ENCODE results near the gene NDUFB10. TPM values are rescaled to one million over a fixed set of nuclear protein-coding genes. Genes with fewer than 3 reads are reported as not detected.
"Not testable (repeated sequence)": the region's sequence is repeated elsewhere in the genome, so short reads cannot be mapped to it uniquely, and the experiment has no call there.

Gene NDUFB10
- total and polyA plus RNA-seq, 9 donors = 81.5 to 176 (median 106) TPM

DNA sequence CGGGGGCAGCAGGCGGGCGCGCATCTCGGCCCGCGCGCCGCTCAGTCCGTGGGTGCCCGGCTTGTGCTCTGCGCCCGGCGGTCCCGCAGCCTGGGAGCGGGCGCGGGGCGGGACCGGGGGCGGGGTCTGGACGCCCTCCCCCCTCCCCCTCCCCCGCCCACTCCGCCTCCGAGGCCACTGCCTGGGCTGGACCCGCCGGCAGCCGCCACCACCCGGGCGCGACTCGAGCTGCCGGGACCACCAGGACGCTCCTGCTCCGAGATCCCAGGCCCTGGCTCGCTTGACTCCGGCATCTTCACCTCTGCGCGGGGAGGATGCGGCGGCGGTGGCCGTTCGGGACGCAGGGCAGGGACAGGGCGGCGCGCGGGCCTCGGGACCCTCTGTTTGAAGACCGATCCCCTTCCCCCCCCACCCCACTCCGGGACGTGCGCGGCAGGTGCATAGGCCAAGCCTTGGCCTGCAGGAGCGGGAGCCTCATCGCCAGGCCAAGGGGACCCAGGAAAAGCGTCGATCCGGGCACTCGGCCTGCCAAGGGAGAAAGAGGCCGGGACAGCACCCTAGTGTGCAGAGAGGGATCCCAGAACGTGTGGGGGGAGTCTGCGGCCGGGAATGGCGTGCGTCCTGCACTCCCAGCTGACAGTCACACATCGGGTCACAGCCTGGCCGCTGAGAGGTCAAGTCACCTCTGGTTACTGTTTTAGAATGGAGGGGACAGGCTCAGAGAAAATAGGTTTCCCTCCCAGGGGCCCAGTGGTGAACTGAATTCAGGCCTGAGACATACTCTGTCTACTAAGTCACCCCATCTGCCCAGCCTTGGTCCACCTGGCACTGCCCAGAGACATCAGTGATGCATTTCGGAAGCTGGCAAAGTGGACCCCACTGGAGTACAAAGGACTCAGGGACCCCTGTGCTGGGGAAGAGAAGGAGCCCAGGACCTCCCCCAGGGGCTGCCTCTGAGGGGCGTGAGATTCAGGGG is 40.7 kb upstream of the NDUFB10 start, which contains the start of gene HS3ST6:
HS3ST6 (minus strand) TSS at position 65 of the 976 bp plus-strand sequence. CDS start 92 bp downstream, outside the sequence.
- H3K27ac ChIP-seq = no peak within 1 kb of the TSS
- intact Hi-C loops (cut with DNase I) = loop anchor here in 1 of 4 donors (5.0 kb wide), 1 partner anchor 56 kb away; no protein-coding TSS in a partner anchor
- no peaks in the 10 kb centered on the region for H3K9me3 ChIP-seq
- 2 to 11% (median 3%) methylated on average over 18 to 71 of the region's 71 CpGs for WGBS, 3 donors
- no peaks in the 10 kb centered on the region for H3K27me3 ChIP-seq
- no peak for DNase-seq
- no peak within 1 kb of the TSS for H3K4me3 ChIP-seq
- no peaks in the 10 kb centered on the region for H3K4me1 ChIP-seq (ENCODE audit: insufficient read depth)
- H3K36me3 ChIP-seq = no peaks in the 10 kb centered on the region
- TF ChIP-seq POLR2A (IDR thresholded peaks at IDR 0.05) = no peak

DNA sequence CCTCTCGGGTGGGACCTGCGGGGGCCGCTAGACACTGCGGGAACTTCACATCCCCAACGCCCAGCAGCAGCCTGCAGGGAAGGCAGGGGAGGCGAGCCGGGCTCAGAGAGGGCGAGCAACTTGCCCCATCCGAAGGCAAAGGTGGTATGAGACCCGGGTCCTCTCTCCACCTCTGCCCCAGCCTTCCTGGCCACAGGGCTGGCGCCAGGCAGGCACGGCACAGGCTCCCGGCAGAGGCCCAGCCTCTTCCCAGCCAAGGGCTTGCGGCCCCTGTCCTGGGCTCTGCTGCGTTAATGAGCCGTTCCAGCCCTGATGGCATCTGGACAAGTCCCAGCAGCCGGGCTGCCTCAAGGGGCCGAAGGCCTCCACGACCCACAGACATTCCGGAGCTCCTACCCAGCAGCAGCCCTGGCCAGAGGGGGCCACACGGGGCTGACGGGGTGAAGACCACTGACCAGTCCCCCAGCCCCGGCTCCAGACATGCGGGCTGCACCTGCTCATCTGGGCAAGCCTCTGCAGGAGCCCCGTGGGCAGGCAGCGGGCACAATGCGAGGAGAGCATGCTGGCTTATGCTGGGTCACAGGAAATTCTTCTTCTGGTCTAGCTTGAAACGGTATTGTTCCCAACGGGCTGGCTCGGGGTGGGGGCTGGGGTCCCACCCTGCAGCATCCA is 39.9 kb upstream of the NDUFB10 start:
- Histone ChIP-seq H3K9me3 (no peaks in the 10 kb centered on the region), H3K4me1 (ENCODE audit: insufficient read depth) (no peaks in the 10 kb centered on the region), H3K27me3 (no peaks in the 10 kb centered on the region), H3K36me3 (no peaks in the 10 kb centered on the region), H3K27ac (no peak overlapping the region), H3K4me3 (no peak overlapping the region)
- DNase-seq = no peak
- intact Hi-C loops (cut with DNase I) = loop anchor here in 1 of 4 donors (5.0 kb wide), 1 partner anchor 57 kb away; no protein-coding TSS in a partner anchor
- WGBS, 3 donors = 21 to 23% (median 22%) methylated on average over 27 to 30 of the region's 30 CpGs
- TF ChIP-seq POLR2A (IDR thresholded peaks at IDR 0.05) (no peak), CTCF (IDR thresholded peaks at IDR 0.05) (no peak), EP300 (IDR thresholded peaks at IDR 0.05) (no peak)

DNA sequence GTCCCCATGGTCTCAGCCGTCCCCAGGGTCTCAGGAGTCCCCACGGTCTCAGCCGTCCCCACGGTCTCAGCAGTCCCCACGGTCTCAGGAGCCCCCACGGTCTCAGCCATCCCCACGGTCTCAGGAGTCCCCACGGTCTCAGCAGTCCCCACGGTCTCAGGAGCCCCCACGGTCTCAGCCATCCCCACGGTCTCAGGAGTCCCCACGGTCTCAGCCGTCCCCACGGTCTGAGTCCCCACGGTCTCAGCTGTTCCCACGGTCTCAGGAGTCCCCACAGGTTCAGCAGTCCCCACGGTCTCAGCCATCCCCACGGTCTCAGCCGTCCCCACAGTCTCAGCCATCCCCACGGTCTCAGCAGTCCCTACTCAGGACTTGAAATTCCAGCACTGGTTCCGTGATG is 39.2 kb upstream of the NDUFB10 start:
- H3K4me1 ChIP-seq (ENCODE audit: insufficient read depth); DNase-seq; H3K36me3 ChIP-seq; H3K27me3 ChIP-seq; H3K9me3 ChIP-seq; H3K4me3 ChIP-seq; H3K27ac ChIP-seq; intact Hi-C loops (cut with DNase I): not testable (repeated sequence)
- WGBS, 3 donors = 65 to 72% (median 66%) methylated on average over 20 to 21 of the region's 21 CpGs

DNA sequence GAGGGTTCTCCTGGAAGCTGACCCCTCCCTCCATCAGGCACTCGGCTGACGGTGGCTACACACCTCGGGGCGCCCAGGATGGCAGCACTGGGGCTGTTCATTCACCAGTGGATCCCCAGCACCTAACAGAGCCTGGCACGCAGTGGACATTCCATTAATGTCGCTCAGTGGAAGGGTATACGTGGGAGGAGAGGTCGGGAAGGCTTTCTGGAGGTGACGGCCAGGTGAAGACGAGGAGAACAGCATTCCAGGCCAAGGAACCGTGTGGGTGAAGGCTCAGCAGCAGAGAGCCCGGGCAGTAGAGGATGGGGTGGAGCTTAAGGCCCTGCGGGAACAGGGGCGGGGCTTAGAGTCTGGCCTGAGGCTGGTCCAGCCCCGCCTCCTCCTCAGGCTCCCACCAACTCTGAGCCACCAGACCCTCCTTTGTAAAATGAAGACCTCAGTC is 38.6 kb upstream of the NDUFB10 start:
- H3K27ac ChIP-seq = no peak overlapping the region
- WGBS, 3 donors = 6 to 10% (median 10%) methylated on average over 14 to 15 of the region's 15 CpGs
- H3K4me1 ChIP-seq (ENCODE audit: insufficient read depth) = no peaks in the 10 kb centered on the region
- no peak for DNase-seq
- intact Hi-C loops (cut with DNase I) = no loop called here
- H3K36me3 ChIP-seq = no peaks in the 10 kb centered on the region
- no peak overlapping the region for H3K4me3 ChIP-seq
- no peaks in the 10 kb centered on the region for H3K27me3 ChIP-seq
- TF ChIP-seq POLR2A (IDR thresholded peaks at IDR 0.05) (no peak), EP300 (IDR thresholded peaks at IDR 0.05) (no peak), CTCF (IDR thresholded peaks at IDR 0.05) (no peak)
- no peaks in the 10 kb centered on the region for H3K9me3 ChIP-seq

- DNase-seq = no peak
- Histone ChIP-seq H3K4me1 (ENCODE audit: insufficient read depth) (no peaks in the 10 kb centered on the region), H3K9me3 (no peaks in the 10 kb centered on the region), H3K27me3 (no peaks in the 10 kb centered on the region), H3K27ac (no peak overlapping the region), H3K36me3 (no peaks in the 10 kb centered on the region), H3K4me3 (no peak overlapping the region)
- intact Hi-C loops (cut with DNase I) = no loop called here
- WGBS, 3 donors = 71 to 80% (median 75%) methylated on average over 8 of the region's 8 CpGs
- no peak for TF ChIP-seq EP300 (IDR thresholded peaks at IDR 0.05)
- TF ChIP-seq CTCF (IDR thresholded peaks at IDR 0.05) = no peak
- no peak for TF ChIP-seq POLR2A (IDR thresholded peaks at IDR 0.05)
Measured at GRCh38 chr16:1922357-1922756, 37.0 kb upstream of the NDUFB10 start.

Data from ovary (tissue), 9 donors.